Memory B cell (primary cell): ENCODE results near the gene NPC2.

Experiments
- ATAC-seq: fragments of 150-1000 bp; cut with Tn5 transposase; 2 replicates; pipeline ENCODE4 v1.10.0; 2021; ENCODE audit warnings: low read depth, mild to moderate bottlenecking, moderate library complexity
- DNase-seq, 2 donors: peaks; one replicate each; pipeline ENCODE4 v3.0.0; 2022; ENCODE audit warnings: low spot score in 2 of 2
- H3K27ac Mint-ChIP-seq: one replicate; pipeline ENCODE4 v1.8.0; 2022; ENCODE audit warnings: mild to moderate bottlenecking, moderate library complexity, mixed read lengths
- H3K27me3 Mint-ChIP-seq: one replicate; pipeline ENCODE4 v1.8.0; 2022; ENCODE audit warnings: mixed read lengths
- H3K36me3 Mint-ChIP-seq: one replicate; pipeline ENCODE4 v1.8.0; 2022; ENCODE audit warnings: mild to moderate bottlenecking, mixed read lengths
- H3K4me1 Mint-ChIP-seq: one replicate; pipeline ENCODE4 v1.8.0; 2022; ENCODE audit warnings: mixed read lengths
- H3K4me3 Mint-ChIP-seq: one replicate; pipeline ENCODE4 v1.8.0; 2022; ENCODE audit warnings: mild to moderate bottlenecking, moderate library complexity, mixed read lengths
- H3K9me3 Mint-ChIP-seq: one replicate; pipeline ENCODE4 v1.8.0; 2022; ENCODE audit warnings: mixed read lengths

The NPC2 gene

GRCh38 chr14:74502236-74503019 lies 9.3 kb upstream of the NPC2 start:
- Mint-ChIP-seq H3K27me3 (no peaks in the 10 kb centered on the region), H3K36me3 (peaks cover 2% of the 10 kb centered on the region), H3K4me1 (peaks cover 16% of the 10 kb centered on the region), H3K4me3 (no peak overlapping the region), H3K27ac (no peak overlapping the region), H3K9me3 (no peaks in the 10 kb centered on the region)
- DNase-seq (no peak), ATAC-seq (no peak)

DNA sequence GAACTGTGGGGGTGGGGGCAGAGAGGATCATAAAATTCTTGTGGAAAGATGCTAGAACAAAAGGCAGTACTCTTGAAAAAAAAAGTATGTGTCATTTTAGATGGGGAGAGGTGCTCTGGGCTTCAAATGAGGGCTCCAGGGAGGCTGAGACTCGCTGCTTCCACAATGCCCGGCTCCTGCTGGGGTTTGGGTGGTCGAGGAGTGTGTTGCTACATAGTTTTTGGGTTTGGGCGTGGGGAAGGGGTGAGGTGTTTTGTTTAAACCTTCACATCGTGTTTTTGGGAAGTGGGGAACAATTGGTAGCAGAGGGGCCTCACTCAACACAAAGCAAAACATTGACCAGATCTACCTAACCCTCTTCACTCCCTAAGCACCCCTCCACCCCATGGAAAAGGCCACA lies 8.6 kb upstream of the NPC2 start:
- peaks cover 2% of the 10 kb centered on the region for H3K36me3 Mint-ChIP-seq
- H3K27ac Mint-ChIP-seq: no peak overlapping the region
- ATAC-seq (no peak), DNase-seq (no peak)
- H3K27me3 Mint-ChIP-seq: no peaks in the 10 kb centered on the region
- no peak overlapping the region for H3K4me3 Mint-ChIP-seq
- peaks cover 10% of the 10 kb centered on the region for H3K4me1 Mint-ChIP-seq
- H3K9me3 Mint-ChIP-seq: no peaks in the 10 kb centered on the region

GRCh38 chr14:74501135-74501614 lies 8.1 kb upstream of the NPC2 start:
- H3K9me3 Mint-ChIP-seq: no peaks in the 10 kb centered on the region
- peaks cover 5% of the 10 kb centered on the region for H3K4me1 Mint-ChIP-seq
- ATAC-seq: no peak
- H3K27me3 Mint-ChIP-seq: no peaks in the 10 kb centered on the region
- DNase-seq: no peak
- no peak overlapping the region for H3K4me3 Mint-ChIP-seq
- peaks cover 2% of the 10 kb centered on the region for H3K36me3 Mint-ChIP-seq
- H3K27ac Mint-ChIP-seq: no peak overlapping the region

- no peak overlapping the region for H3K4me3 Mint-ChIP-seq
- no peaks in the 10 kb centered on the region for H3K9me3 Mint-ChIP-seq
- no peaks in the 10 kb centered on the region for H3K4me1 Mint-ChIP-seq
- no peaks in the 10 kb centered on the region for H3K27me3 Mint-ChIP-seq
- DNase-seq (no peak), ATAC-seq (no peak)
- H3K27ac Mint-ChIP-seq: no peak overlapping the region
- H3K36me3 Mint-ChIP-seq: peaks cover 2% of the 10 kb centered on the region
Observed at GRCh38 chr14:74500417-74501134, 7.5 kb upstream of the NPC2 start.

DNA sequence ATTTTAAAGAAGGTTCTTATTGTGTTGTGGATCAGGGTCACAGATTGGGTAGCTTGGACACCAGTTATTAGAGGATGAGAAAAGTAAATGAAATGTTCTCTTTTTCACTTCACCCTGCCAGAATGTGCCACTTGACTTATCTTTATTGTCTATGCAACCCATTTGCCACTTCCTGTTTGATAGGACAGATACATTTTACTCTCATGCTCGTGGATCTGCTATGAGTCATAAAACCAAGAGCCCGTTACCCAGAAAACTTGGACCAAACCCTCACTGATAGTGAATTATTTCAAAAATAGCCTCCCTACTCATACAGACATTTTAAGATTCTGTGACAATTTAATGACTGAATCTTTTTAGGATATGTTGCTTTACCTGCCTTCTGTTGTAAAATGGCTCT lies 2.3 kb upstream of the NPC2 start:
- Mint-ChIP-seq H3K4me1 (peaks cover 12% of the 10 kb centered on the region), H3K9me3 (no peaks in the 10 kb centered on the region), H3K36me3 (peaks cover 2% of the 10 kb centered on the region), H3K27ac (no peak overlapping the region), H3K4me3 (no peak overlapping the region), H3K27me3 (no peaks in the 10 kb centered on the region)
- DNase-seq (no peak), ATAC-seq (no peak)

DNA sequence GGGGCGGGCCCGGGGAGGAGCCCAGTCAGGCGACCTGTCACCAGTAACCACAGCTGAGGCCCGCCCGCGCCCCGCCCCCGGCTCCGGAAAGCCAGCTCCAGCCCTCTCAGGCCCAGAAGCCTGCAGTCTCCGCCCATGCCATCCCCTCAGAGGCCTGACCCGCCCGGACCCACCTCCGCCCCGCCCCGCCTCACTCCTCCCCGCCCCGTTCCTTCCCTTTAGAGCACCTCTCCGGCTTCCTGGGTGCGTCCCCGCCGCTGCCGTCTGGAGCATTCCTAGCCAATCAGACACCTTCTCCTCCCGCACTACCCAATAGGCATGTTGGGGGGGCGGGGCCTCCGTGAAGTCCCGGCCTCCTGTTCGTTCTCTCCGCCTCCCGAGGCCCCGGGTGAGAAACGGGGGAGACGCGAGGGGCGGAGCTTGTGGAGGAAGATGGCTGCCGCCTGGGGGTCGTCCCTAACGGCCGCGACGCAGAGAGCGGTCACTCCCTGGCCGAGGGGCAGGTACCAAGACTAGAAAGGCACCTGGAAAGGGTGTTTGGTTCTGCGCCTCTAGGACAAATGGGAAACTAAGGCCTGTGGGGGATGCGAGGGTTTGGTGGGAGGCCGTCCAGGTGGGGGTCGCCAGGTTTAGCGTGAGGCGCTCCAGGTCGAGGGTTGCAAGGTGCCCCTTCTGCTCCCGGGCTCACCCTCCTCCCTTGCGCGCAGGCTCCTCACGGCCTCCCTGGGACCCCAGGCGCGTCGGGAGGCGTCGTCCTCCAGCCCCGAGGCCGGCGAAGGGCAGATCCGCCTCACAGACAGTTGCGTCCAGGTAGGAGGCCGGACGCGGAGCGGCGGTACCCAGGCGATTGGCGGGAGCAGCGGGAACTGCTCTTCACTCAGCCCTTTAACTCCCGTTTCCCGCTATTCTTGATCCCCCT lies 497 bp upstream of the NPC2 start, which contains the start of gene ISCA2:
Gene ISCA2, plus strand, starts transcription at position 423 of the 919 bp plus-strand sequence. Its CDS starts 10 bp downstream, at position 433.
- Mint-ChIP-seq H3K27ac (no peak within 1 kb of the TSS), H3K27me3 (no peaks in the 10 kb centered on the region), H3K4me1 (peaks cover 19% of the 10 kb centered on the region), H3K4me3 (no peak within 1 kb of the TSS), H3K36me3 (no peaks in the 10 kb centered on the region), H3K9me3 (no peaks in the 10 kb centered on the region)
- ATAC-seq (peak; percentile 85), DNase-seq (peak; percentile 94 to 99)

GRCh38 chr14:74491956-74492775 lies 939 bp downstream of the NPC2 start:
- DNase-seq (no peak), ATAC-seq (no peak)
- H3K4me1 Mint-ChIP-seq: peaks cover 22% of the 10 kb centered on the region
- no peak overlapping the region for H3K4me3 Mint-ChIP-seq
- no peaks in the 10 kb centered on the region for H3K9me3 Mint-ChIP-seq
- no peaks in the 10 kb centered on the region for H3K27me3 Mint-ChIP-seq
- H3K27ac Mint-ChIP-seq: no peak overlapping the region
- peaks cover 2% of the 10 kb centered on the region for H3K36me3 Mint-ChIP-seq

- no peaks in the 10 kb centered on the region for H3K9me3 Mint-ChIP-seq
- no peaks in the 10 kb centered on the region for H3K27me3 Mint-ChIP-seq
- no peak for DNase-seq
- no peak overlapping the region for H3K4me3 Mint-ChIP-seq
- peaks cover 2% of the 10 kb centered on the region for H3K36me3 Mint-ChIP-seq
- H3K4me1 Mint-ChIP-seq: peaks cover 22% of the 10 kb centered on the region
- no peak for ATAC-seq
- no peak overlapping the region for H3K27ac Mint-ChIP-seq
Observed at GRCh38 chr14:74490486-74490885, 2.6 kb downstream of the NPC2 start.

GRCh38 chr14:74488786-74489397 lies 4.2 kb downstream of the NPC2 start:
- H3K27me3 Mint-ChIP-seq: no peaks in the 10 kb centered on the region
- DNase-seq (no peak), ATAC-seq (no peak)
- H3K4me1 Mint-ChIP-seq: peaks cover 10% of the 10 kb centered on the region
- no peaks in the 10 kb centered on the region for H3K9me3 Mint-ChIP-seq
- H3K27ac Mint-ChIP-seq: peak overlapping the region; percentile 50
- peaks cover 10% of the 10 kb centered on the region for H3K36me3 Mint-ChIP-seq
- H3K4me3 Mint-ChIP-seq: no peak overlapping the region

DNA sequence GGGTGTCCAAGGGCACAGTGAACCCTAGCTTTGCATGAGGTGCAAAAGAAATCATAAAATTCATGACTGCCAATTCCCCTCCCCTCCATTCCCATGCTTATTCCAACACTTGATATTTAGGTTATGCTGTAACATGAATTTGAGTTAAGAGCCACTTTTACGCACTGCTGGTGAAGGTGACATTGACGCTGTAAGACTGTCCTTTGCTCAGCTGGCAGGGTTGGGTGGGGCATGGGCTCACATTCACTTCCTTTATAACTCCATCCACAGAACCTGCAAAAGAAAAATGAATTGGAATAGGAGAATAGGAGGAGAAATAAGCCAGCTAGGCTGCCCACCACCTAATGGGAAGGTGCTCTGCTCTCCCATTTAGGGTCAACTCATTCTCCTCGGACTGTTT lies 6.9 kb downstream of the NPC2 start:
- no peaks in the 10 kb centered on the region for H3K9me3 Mint-ChIP-seq
- no peak overlapping the region for H3K4me3 Mint-ChIP-seq
- H3K27ac Mint-ChIP-seq: no peak overlapping the region
- H3K4me1 Mint-ChIP-seq: peaks cover 10% of the 10 kb centered on the region
- H3K27me3 Mint-ChIP-seq: no peaks in the 10 kb centered on the region
- no peak for DNase-seq
- H3K36me3 Mint-ChIP-seq: peaks cover 23% of the 10 kb centered on the region
- no peak for ATAC-seq

DNA sequence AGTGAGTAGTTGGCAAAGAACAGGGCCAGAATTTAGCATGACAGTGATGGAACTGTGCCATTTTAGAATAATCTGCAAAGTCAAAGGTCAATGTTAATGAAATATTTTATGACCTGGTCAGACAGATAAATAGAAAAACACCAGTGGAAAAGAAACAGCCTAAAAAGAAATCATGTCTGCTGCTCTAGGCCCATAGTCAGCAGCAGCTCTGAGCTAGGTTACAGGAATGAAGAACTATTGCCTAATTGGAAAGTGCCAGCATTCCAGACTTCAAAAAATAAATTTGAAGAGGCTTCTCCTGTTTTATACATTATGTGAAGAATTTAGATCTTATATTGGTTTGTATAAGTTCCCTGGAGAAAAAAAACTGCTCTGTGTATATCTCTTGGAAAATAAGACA lies 9.8 kb downstream of the NPC2 start:
- Mint-ChIP-seq H3K36me3 (peaks cover 29% of the 10 kb centered on the region), H3K4me3 (no peak overlapping the region), H3K27me3 (no peaks in the 10 kb centered on the region), H3K4me1 (peaks cover 2% of the 10 kb centered on the region), H3K27ac (no peak overlapping the region), H3K9me3 (no peaks in the 10 kb centered on the region)
- DNase-seq (no peak), ATAC-seq (no peak)

GRCh38 chr14:74482571-74482970 lies 10.5 kb downstream of the NPC2 start:
- no peaks in the 10 kb centered on the region for H3K27me3 Mint-ChIP-seq
- no peaks in the 10 kb centered on the region for H3K4me1 Mint-ChIP-seq
- no peak for ATAC-seq
- no peak for DNase-seq
- H3K9me3 Mint-ChIP-seq: no peaks in the 10 kb centered on the region
- peaks cover 29% of the 10 kb centered on the region for H3K36me3 Mint-ChIP-seq
- H3K27ac Mint-ChIP-seq: no peak overlapping the region
- H3K4me3 Mint-ChIP-seq: no peak overlapping the region

- Mint-ChIP-seq H3K4me3 (no peak overlapping the region), H3K9me3 (no peaks in the 10 kb centered on the region), H3K27me3 (no peaks in the 10 kb centered on the region), H3K4me1 (no peaks in the 10 kb centered on the region), H3K36me3 (peaks cover 37% of the 10 kb centered on the region), H3K27ac (no peak overlapping the region)
- DNase-seq: no peak
- no peak for ATAC-seq
Observed at GRCh38 chr14:74480046-74480445, 13.1 kb downstream of the NPC2 start.
